ENCODE results near the gene RCVRN.

The RCVRN gene

DNA sequence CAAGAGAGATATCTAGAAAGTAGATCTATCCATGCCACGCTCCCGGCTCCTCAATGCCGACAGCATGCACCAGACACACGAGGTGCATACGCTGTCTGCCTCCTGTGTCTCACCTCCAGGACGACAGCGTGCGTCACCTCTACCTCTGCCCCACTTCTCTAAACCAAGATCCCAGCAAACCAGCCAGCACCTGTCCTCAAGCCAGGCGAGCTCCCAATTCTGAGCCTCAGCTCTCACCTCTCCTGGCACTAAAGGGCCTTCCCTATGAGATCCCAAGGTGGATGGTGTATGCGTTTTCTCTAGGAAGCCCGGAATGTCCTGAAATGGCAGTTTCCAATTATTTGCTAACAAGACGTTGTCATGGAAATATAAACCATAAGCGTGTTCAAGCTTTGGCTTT, 36.2 kb upstream of the RCVRN start:
- Histone ChIP-seq H3K4me3 (ENCODE audit: insufficient read depth, low read length, poor library complexity, severe bottlenecking) (no peak overlapping the region), H2AFZ (ENCODE audit: low read depth, low read length, severe bottlenecking) (no peak overlapping the region), H3K4me2 (ENCODE audit: low read depth, low read length, poor library complexity, severe bottlenecking) (no peak overlapping the region), H3K27me3 (ENCODE audit: low read length) (no peaks in the 10 kb centered on the region), H4K20me1 (ENCODE audit: low read depth, low read length) (no peaks in the 10 kb centered on the region), H3K9me3 (ENCODE audit: insufficient read depth, low read length) (no peaks in the 10 kb centered on the region), H3K27ac (ENCODE audit: low read depth, low read length) (no peak overlapping the region), H3F3A (ENCODE audit: insufficient read depth) (no peaks in the 10 kb centered on the region), H3K79me2 (ENCODE audit: insufficient read depth, low read length) (no peaks in the 10 kb centered on the region), H3K36me3 (ENCODE audit: low read length) (no peaks in the 10 kb centered on the region), H3K9me2 (replicated peaks; ENCODE audit: insufficient read depth, low read length) (no peaks in the 10 kb centered on the region), H3K9ac (ENCODE audit: low read length) (no peak overlapping the region)
- TF ChIP-seq, protein P1, sequence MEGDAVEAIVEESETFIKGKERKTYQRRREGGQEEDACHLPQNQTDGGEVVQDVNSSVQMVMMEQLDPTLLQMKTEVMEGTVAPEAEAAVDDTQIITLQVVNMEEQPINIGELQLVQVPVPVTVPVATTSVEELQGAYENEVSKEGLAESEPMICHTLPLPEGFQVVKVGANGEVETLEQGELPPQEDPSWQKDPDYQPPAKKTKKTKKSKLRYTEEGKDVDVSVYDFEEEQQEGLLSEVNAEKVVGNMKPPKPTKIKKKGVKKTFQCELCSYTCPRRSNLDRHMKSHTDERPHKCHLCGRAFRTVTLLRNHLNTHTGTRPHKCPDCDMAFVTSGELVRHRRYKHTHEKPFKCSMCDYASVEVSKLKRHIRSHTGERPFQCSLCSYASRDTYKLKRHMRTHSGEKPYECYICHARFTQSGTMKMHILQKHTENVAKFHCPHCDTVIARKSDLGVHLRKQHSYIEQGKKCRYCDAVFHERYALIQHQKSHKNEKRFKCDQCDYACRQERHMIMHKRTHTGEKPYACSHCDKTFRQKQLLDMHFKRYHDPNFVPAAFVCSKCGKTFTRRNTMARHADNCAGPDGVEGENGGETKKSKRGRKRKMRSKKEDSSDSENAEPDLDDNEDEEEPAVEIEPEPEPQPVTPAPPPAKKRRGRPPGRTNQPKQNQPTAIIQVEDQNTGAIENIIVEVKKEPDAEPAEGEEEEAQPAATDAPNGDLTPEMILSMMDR (IDR thresholded peaks at IDR 0.05; ENCODE audit: insufficient read depth, low read length, poor library complexity, severe bottlenecking): no peak
- TF ChIP-seq EZH2phosphoT487 (conservative IDR thresholded peaks at IDR 0.05; ENCODE audit: low read length): no peak

DNA sequence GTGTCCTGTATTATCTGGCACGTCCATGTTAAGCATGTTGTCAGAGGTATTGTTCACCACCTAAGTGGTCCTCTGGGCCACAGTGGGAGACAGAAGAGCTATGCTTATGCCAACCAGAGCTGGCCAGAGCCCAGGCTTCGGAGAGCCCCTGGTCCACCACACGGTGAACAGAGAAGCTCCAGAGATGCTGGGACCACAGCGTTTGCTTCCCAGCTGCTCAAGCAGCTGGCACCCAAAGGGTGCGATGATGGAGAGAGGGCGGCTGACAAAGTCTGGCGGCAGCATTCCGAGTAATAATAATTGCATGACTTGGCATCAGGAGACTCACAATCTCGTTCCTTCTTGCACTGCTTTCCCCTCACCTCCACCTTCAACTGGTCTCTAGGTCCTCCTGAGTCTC, 35.8 kb upstream of the RCVRN start:
- no peaks in the 10 kb centered on the region for H3K9me2 ChIP-seq (replicated peaks; ENCODE audit: insufficient read depth, low read length)
- H3F3A ChIP-seq (ENCODE audit: insufficient read depth): no peaks in the 10 kb centered on the region
- no peaks in the 10 kb centered on the region for H4K20me1 ChIP-seq (ENCODE audit: low read depth, low read length)
- no peaks in the 10 kb centered on the region for H3K79me2 ChIP-seq (ENCODE audit: insufficient read depth, low read length)
- no peaks in the 10 kb centered on the region for H3K9me3 ChIP-seq (ENCODE audit: insufficient read depth, low read length)
- no peak overlapping the region for H3K27ac ChIP-seq (ENCODE audit: low read depth, low read length)
- no peak overlapping the region for H3K9ac ChIP-seq (ENCODE audit: low read length)
- no peaks in the 10 kb centered on the region for H3K27me3 ChIP-seq (ENCODE audit: low read length)
- no peak overlapping the region for H3K4me2 ChIP-seq (ENCODE audit: low read depth, low read length, poor library complexity, severe bottlenecking)
- H2AFZ ChIP-seq (ENCODE audit: low read depth, low read length, severe bottlenecking): no peak overlapping the region
- no peak overlapping the region for H3K4me3 ChIP-seq (ENCODE audit: insufficient read depth, low read length, poor library complexity, severe bottlenecking)
- no peak for TF ChIP-seq EZH2phosphoT487 (conservative IDR thresholded peaks at IDR 0.05; ENCODE audit: low read length)
- TF ChIP-seq, protein P1 (IDR thresholded peaks at IDR 0.05; ENCODE audit: insufficient read depth, low read length, poor library complexity, severe bottlenecking): no peak
- H3K36me3 ChIP-seq (ENCODE audit: low read length): no peaks in the 10 kb centered on the region

DNA sequence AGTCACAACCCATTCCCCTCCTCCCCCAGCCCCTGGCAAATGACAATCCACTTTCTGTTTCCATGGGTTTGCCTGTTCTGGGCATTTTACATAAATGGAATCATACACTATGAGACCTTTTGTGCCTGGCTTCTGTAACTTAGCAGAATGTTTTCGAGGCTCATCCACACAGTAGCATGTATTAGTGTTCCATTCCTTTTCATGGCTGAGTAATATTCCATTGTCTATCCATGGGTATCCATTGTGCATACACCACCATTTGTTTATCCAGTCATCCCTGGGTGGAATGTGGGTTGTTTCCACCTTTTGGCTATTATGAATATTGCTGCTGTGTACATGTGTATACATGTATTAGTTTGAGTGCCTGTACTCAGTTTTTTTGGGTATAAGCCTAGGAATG, 33.7 kb upstream of the RCVRN start:
- Histone ChIP-seq H3K36me3 (ENCODE audit: low read length) (no peaks in the 10 kb centered on the region), H3K27me3 (ENCODE audit: low read length) (no peaks in the 10 kb centered on the region), H3K4me3 (ENCODE audit: insufficient read depth, low read length, poor library complexity, severe bottlenecking) (no peak overlapping the region), H3F3A (ENCODE audit: insufficient read depth) (no peaks in the 10 kb centered on the region), H2AFZ (ENCODE audit: low read depth, low read length, severe bottlenecking) (no peak overlapping the region), H3K27ac (ENCODE audit: low read depth, low read length) (no peak overlapping the region), H3K4me2 (ENCODE audit: low read depth, low read length, poor library complexity, severe bottlenecking) (no peak overlapping the region), H3K79me2 (ENCODE audit: insufficient read depth, low read length) (no peaks in the 10 kb centered on the region), H3K9me2 (replicated peaks; ENCODE audit: insufficient read depth, low read length) (no peaks in the 10 kb centered on the region), H4K20me1 (ENCODE audit: low read depth, low read length) (no peaks in the 10 kb centered on the region), H3K9me3 (ENCODE audit: insufficient read depth, low read length) (no peaks in the 10 kb centered on the region), H3K9ac (ENCODE audit: low read length) (no peak overlapping the region)
- TF ChIP-seq, protein P1 (IDR thresholded peaks at IDR 0.05; ENCODE audit: insufficient read depth, low read length, poor library complexity, severe bottlenecking): no peak
- no peak for TF ChIP-seq EZH2phosphoT487 (conservative IDR thresholded peaks at IDR 0.05; ENCODE audit: low read length)
